Ascending aorta (tissue), 2 donors: ENCODE measurements around the gene CORIN. TPM values are rescaled to one million over a fixed set of nuclear protein-coding genes. Genes with fewer than 3 reads are reported as not detected.

ENCODE experiments used
- DNase-seq, 2 donors: peaks; one replicate each; pipeline ENCODE4 v3.0.0-alpha.2; 2019; ENCODE audit warnings: low spot score in 2 of 2
- H3K27ac ChIP-seq, 2 donors: fragments of 200-600 bp; sonication (generic); one replicate each; pipeline ENCODE4 v1.5.1; 2016 to 2017; ENCODE audit warnings: mild to moderate bottlenecking in 1 of 2
- H3K27me3 ChIP-seq: fragments of 200-600 bp; sonication (generic); one replicate; pipeline ENCODE4 v1.5.1; 2017
- H3K36me3 ChIP-seq, 2 donors: fragments of 200-600 bp; sonication (generic); one replicate each; pipeline ENCODE4 v1.5.1; 2016
- H3K4me1 ChIP-seq, 2 donors: fragments of 200-600 bp; sonication (generic); one replicate each; pipeline ENCODE4 v1.5.1; 2016 to 2017; ENCODE audit warnings: mild to moderate bottlenecking in 1 of 2
- H3K4me3 ChIP-seq, 2 donors: fragments of 200-600 bp; sonication (generic); one replicate each; pipeline ENCODE4 v1.5.1; 2016 to 2017; ENCODE audit warnings: mild to moderate bottlenecking in 1 of 2
- H3K9me3 ChIP-seq, 2 donors: fragments of 200-600 bp; sonication (generic); one replicate each; pipeline ENCODE4 v1.5.1; 2016
- intact Hi-C: fragments of 100-400 bp; cut with DNase I; formaldehyde crosslinking; loops from one replicate; pipeline ENCODE4 v1.15.1; 2023
- total RNA-seq: library from RNA; depleted of rRNA; stranded (reverse); fragments of >200 nt; gene quantifications from one replicate; pipeline ENCODE4 v1.1.0, GENCODE V29; 2016
- TF ChIP-seq, protein P1 (sequence below), 3 experiments: fragments of 200-600 bp in 2 of 3; fragments of 450-650 bp in 1 of 3; sonication (generic) in 2 of 3; IDR thresholded peaks; one replicate each; pipeline ENCODE4 v1.5.1; 2016 to 2019; ENCODE audit warnings: antibody characterized with exemption in 3 of 3, mild to moderate bottlenecking in 1 of 3, moderate library complexity in 1 of 3

Gene CORIN
- total RNA-seq, 1 donor from 2014 or later, result not detected

GRCh38 chr4:47873877-47874541, 36.1 kb upstream of the CORIN start:
- H3K27ac ChIP-seq, result no peak overlapping the region
- peaks cover 32 to 67% of the 10 kb centered on the region in 2 donors for H3K36me3 ChIP-seq
- TF ChIP-seq, protein P1, sequence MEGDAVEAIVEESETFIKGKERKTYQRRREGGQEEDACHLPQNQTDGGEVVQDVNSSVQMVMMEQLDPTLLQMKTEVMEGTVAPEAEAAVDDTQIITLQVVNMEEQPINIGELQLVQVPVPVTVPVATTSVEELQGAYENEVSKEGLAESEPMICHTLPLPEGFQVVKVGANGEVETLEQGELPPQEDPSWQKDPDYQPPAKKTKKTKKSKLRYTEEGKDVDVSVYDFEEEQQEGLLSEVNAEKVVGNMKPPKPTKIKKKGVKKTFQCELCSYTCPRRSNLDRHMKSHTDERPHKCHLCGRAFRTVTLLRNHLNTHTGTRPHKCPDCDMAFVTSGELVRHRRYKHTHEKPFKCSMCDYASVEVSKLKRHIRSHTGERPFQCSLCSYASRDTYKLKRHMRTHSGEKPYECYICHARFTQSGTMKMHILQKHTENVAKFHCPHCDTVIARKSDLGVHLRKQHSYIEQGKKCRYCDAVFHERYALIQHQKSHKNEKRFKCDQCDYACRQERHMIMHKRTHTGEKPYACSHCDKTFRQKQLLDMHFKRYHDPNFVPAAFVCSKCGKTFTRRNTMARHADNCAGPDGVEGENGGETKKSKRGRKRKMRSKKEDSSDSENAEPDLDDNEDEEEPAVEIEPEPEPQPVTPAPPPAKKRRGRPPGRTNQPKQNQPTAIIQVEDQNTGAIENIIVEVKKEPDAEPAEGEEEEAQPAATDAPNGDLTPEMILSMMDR (IDR thresholded peaks at IDR 0.05), result no peak
- no peaks in the 10 kb centered on the region for H3K4me1 ChIP-seq
- H3K4me3 ChIP-seq, result no peak overlapping the region
- H3K27me3 ChIP-seq, result no peaks in the 10 kb centered on the region
- no peak for DNase-seq
- H3K9me3 ChIP-seq, result peaks cover 0 to 4% of the 10 kb centered on the region in 2 donors
- intact Hi-C loops, result no loop called here

DNA sequence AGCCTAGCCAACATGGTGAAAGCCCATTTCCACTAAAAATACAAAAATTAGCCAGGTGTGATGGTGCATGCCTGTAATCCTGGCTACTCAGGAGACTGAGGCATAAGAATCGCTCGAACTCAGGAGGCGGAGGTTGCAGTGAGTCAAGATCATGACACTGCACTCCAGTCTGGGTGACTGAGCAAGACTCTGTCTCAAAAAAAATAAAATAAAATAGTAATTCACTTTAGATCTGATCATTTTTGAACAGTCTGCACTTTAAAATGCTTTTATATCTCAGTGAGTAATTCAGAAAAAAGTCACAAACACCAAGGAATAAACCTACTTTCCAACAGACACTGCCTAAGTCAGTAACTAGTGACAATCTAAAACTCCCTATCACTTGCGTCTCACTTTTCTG, 25.6 kb upstream of the CORIN start:
- Histone ChIP-seq H3K36me3 (peaks cover 11 to 13% of the 10 kb centered on the region in 2 donors), H3K4me1 (no peaks in the 10 kb centered on the region), H3K4me3 (no peak overlapping the region), H3K9me3 (no peaks in the 10 kb centered on the region), H3K27me3 (no peaks in the 10 kb centered on the region), H3K27ac (no peak overlapping the region)
- intact Hi-C loops, result no loop called here
- TF ChIP-seq, protein P1 (IDR thresholded peaks at IDR 0.05), result no peak
- no peak for DNase-seq

- Histone ChIP-seq H3K36me3 (peaks cover 2 to 5% of the 10 kb centered on the region in 2 donors), H3K27me3 (no peaks in the 10 kb centered on the region), H3K4me1 (no peaks in the 10 kb centered on the region), H3K9me3 (no peaks in the 10 kb centered on the region), H3K4me3 (no peak overlapping the region), H3K27ac (no peak overlapping the region)
- intact Hi-C loops, result no loop called here
- TF ChIP-seq, protein P1 (IDR thresholded peaks at IDR 0.05), result no peak
- no peak for DNase-seq
Observed at GRCh38 chr4:47862297-47862696, 24.4 kb upstream of the CORIN start.

- no peaks in the 10 kb centered on the region for H3K4me1 ChIP-seq
- H3K4me3 ChIP-seq, result no peak overlapping the region
- TF ChIP-seq, protein P1 (IDR thresholded peaks at IDR 0.05), result no peak
- DNase-seq, result no peak
- intact Hi-C loops, result no loop called here
- H3K36me3 ChIP-seq, result no peaks in the 10 kb centered on the region
- no peaks in the 10 kb centered on the region for H3K9me3 ChIP-seq
- no peaks in the 10 kb centered on the region for H3K27me3 ChIP-seq
- H3K27ac ChIP-seq, result no peak overlapping the region
Observed at GRCh38 chr4:47860305-47860704, 22.4 kb upstream of the CORIN start.

- Histone ChIP-seq H3K9me3 (no peaks in the 10 kb centered on the region), H3K27ac (no peak overlapping the region), H3K36me3 (peaks cover 0 to 4% of the 10 kb centered on the region in 2 donors), H3K4me3 (no peak overlapping the region), H3K27me3 (no peaks in the 10 kb centered on the region), H3K4me1 (no peaks in the 10 kb centered on the region)
- no peak for DNase-seq
- TF ChIP-seq, protein P1 (IDR thresholded peaks at IDR 0.05), result no peak
- intact Hi-C loops, result no loop called here
Observed at GRCh38 chr4:47858006-47858405, 20.1 kb upstream of the CORIN start.
